GM18519 (cell line): Measurements from ENCODE around the gene CNTFR.
"Not testable (repeated sequence)": the region's sequence is repeated elsewhere in the genome, so short reads cannot be mapped to it uniquely, and the experiment has no call there.

Experiments used
- ATAC-seq: cut with Tn5 transposase; IDR thresholded peaks from one replicate; pipeline ENCODE4 v1.9.1; 2021; ENCODE audit warnings: mild to moderate bottlenecking, moderate library complexity; ENCODE audit not compliant: unreplicated experiment, low FRiP score

Gene CNTFR

DNA sequence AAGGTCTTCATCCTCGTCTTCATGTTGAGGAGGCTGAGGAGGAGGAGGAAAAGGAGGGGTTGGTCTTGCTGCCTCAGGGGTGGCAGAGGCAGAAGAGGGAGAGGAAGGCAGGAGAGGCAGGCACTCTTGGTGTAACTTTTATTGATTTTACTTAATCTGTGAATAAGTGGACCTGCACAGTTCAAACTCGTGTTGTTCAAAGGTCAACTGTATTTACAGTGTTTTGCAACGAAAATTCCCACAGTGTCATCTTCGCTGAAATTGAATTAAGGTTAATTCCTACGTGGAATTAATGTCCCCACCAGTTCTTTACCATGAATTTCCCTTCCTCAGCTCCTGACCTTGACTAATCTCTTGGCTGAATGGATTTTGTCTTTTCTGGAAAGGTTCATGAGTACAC lies 45.5 kb downstream of the CNTFR start:
- no peak for ATAC-seq

DNA sequence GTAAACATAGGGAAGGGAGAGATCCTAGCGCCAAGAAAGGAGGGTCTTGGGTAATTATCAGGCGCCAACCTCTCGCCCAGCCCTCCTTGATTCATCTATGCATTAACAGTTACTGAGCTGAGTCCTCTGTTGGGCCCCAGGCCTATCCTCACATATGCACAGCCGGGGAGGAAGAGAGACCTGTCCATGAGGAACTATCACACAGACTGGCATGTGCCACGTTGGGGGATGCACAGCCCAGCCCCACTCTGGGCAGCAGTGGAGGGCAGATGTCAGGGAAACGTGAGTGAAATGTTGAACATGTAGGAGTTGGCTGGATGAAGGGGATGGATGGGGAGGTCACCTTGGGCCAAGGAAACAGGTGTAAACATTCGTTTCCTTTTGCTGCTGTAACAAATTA lies 48.0 kb downstream of the CNTFR start:
- ATAC-seq, result no peak

DNA sequence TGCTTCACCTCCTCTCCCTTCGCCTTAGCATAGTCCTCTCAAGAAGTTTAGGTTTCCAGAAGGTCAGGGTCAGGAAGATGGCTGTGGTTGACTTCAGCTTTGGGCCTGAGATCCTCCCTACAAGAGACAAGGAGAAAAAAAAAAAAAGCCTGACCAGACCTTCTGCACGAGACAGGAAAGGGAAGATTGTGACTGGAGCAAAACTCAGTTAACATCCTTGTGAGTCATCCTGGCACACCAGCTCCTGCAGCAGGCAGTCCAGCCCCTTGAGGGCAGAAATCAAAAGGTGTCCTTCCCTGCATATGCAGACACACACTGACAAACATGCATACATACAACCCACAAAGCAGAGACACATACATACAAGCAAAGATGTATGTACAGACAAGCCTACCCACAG lies 48.7 kb downstream of the CNTFR start:
- no peak for ATAC-seq

DNA sequence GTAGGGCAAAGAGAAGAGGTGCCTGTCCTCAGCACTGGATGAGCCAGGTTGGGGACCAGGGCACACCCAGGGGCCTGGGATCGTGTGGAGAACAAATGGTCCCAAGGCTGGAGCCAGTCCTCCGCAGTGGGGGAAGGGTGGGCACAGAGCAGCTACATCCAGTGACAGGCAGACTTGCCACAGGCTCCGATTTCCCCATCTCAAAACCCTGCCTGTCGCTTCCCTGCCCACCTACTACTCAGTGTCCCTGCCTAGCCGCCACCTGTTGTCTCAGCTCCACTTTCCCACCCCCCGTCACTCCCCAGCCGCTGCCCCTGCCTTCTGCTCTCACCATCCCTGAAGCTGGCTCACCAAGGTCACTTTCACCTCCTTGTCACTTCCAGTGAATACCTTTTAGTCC lies 52.8 kb downstream of the CNTFR start:
- no peak for ATAC-seq

DNA sequence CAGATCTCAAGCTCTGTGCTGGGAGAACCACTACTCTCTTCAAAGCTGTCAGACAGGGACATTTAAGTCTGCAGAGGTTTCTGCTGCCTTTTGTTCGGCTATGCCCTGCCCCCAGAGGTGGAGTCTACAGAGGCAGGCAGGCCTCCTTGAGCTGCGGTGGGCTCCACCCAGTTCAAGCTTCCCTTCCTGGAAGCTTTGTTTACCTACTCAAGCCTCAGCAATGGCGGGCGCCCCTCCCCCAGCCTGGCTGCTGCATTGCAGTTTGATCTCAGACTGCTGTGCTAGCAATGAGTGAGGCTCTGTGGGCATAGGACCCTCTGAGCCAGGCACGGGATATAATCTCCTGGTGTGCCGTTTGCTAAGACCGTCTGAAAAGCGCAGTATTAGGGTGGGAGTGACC lies 57.5 kb downstream of the CNTFR start:
- not testable (repeated sequence) for ATAC-seq

GRCh38 chr9:34526026-34526425 lies 63.5 kb downstream of the CNTFR start:
- ATAC-seq, result no peak

GRCh38 chr9:34524349-34524748 lies 65.2 kb downstream of the CNTFR start:
- ATAC-seq, result no peak

DNA sequence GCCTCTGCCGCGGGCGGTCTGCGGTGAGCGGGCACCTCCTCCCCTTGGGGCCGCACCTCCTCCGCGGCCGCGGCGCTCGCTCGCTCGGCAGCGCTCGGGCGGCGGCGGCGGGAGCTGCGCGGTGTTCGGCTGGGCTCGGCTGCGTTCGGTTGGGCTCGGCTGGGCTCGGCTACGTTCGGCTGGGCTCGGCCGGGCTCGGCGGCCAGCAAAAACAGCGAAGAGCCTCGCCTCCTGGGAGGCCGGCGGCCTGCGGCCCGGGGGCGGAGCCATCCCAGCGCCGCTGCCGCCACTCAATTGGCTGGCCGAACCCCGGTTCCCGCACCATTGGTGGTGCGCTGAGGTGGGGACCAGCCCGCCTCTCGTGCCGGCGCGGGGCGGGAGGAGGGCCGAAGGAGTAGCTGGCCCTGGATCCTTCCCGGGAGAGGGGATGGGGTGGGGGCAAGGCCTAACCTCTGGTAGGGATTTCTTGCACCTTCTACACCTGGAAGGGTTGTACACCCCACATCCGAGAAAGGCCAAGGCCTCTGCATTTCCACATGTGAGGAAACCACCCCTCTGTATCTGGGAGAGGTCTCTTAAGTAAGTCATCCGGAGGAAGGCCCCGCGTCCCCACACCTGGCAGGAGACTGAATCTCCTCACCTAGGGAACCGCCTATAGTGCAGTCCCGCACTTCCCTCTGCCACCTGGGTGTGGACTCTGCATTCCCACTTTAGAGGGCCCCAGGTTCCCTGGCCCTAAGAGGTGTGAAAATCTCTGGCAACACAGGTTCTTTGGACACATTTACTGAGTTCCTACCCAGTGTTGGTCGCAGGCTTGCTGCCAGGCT lies 66.3 kb downstream of the CNTFR start, which contains the start of gene ENHO:
Gene ENHO, minus strand, starts transcription at position 20 of the 827 bp plus-strand sequence. CDS start 1,295 bp downstream, outside the sequence.
- peak; percentile 73 for ATAC-seq

GRCh38 chr9:34522091-34522887 lies 67.2 kb downstream of the CNTFR start:
- ATAC-seq, result peak; percentile 11

- no peak for ATAC-seq
These were observed 68.0 kb downstream of the CNTFR start for GRCh38 chr9:34521406-34522045.

DNA sequence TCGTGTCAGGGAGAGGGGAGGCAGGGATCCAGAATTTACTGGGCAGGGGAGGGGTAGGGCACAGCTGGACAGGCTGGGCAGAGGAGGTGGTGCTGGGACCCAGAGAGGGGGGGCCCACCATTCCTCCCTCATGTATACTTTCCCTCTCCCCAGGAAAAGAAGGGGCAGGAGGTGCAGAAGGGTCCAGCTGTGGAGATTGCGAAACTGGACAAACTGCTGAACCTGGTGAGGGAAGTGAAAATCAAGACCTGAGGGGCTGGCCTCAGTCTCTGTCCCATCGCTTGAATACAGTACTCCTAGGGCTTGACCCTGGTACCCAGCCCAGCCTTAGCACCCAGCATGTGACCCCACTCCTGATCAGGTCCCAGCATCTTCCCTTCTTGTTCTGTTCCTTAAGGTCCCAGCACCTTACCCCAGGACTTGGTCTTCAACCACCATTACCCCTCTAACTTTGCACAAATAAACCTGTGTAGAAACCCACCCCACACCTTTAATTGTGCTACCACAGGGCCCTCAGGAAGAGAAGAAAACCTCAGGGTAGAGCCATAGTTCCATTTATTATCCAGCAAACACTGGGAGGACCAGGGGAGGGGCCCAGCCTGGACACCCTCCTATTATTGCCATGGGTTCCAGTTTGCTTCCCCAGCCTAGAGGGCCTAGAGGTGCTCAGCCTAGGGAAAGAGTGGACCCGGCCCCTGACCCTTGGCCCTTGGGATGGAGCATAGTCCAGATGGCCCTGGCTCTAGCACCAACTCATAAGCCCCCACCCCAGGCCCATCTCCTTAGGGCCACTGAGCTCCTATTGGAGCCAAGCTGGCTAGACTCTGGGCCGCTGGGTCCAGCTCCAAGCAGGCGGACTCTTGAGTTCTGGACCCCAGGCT lies 68.8 kb downstream of the CNTFR start:
- no peak for ATAC-seq

DNA sequence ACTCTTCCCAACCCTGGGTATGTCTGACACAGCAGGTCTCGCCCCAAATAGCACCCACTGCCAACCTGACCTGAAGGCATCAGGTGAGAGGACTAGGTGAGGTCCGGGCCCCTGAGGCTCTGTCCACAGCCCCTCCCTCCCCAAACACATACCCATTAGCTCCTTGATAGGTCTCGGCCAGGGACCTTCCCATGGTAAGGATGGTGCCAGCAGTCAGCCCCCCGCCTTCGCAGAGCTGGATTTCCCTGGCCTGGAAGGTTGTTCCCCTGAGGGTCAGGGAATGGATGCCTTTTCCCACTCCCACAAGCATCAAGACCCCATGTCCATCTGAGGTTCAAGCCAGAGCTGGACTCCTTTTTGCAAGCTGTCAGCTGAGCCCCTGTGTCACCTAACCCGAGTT lies 69.4 kb downstream of the CNTFR start:
- ATAC-seq, result no peak

DNA sequence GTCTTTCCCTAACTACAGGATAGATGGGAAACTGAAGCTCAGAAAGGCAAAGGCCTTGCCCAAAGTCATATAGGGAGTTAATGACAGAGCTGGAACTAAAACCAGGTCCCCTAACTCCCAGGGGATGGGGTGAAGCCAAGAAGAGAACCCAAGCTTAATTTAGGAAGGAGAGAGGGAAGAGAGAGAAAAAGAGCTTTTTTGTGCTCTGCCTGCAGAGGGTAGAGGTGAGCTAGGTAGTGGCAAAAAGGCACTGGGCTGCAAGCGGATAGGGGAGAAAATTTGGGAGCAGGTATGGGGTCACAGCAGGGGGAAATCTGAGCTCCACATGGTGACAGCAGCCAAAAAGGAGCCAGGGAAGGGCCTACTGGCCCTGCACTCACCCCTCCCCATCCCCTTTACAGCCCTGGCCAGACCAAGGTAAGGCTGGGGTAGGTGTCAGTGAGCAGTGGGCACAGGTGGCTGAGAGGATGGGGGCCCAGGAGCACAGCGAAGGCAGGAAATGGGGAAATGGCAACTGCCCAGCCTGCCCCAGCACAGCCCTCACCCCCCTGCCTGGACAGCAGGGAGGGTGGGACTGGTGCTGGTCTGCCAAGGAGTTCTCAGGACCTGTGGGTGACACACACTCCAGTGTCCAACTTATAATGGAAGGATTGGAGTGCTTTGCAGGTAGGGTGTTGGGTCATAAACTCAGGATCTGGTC lies 70.1 kb downstream of the CNTFR start:
- no peak for ATAC-seq

GRCh38 chr9:34518896-34519295 lies 70.6 kb downstream of the CNTFR start:
- no peak for ATAC-seq

DNA sequence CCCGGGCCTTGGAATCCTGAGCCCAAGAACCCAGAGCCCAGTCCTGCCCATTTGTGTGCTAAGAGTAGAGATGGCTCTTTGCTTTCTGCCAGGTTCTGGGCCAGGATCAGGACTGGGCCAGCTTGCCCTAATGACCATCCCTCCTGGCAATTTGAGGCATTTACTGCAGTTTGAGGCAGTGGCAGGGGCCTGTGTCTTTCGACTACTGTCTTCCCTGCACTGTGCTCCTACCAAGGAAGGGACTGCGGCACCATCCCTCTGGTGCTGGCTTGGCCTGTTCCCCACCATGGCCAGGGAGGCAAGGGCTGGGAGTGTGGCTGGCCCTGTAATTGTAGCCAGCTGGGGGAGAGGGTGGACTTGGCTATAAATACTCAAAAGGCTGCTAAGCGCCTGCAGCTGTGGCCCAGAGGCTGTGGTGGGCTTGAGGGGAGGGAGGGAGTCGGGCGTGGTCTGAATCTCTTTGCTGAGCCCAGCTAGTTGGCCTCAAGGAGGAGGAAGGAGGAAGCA lies 71.4 kb downstream of the CNTFR start:
- ATAC-seq, result no peak

- no peak for ATAC-seq
These were observed 72.3 kb downstream of the CNTFR start for GRCh38 chr9:34517185-34517584.

DNA sequence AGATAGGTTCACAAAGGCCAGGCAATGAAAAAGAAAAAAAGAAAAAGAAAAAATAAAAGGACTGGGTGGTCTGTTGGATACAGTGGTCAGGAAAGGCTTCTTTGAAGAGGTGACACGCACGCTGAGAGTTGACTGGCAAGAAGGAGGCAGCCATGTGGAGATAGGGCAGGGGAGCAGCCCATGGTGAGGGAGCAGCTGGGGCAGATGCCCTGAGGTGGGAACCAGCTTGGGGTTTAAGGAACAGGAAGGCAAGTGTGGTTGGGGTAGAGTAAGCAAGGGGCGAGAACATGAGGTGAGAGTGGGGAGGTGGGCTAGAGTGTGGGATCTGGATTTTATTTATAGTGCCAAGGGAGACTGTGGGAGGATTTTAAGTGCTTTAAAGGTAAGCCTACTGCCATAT lies 73.6 kb downstream of the CNTFR start:
- ATAC-seq, result no peak

GRCh38 chr9:34514816-34515215 lies 74.7 kb downstream of the CNTFR start:
- no peak for ATAC-seq

DNA sequence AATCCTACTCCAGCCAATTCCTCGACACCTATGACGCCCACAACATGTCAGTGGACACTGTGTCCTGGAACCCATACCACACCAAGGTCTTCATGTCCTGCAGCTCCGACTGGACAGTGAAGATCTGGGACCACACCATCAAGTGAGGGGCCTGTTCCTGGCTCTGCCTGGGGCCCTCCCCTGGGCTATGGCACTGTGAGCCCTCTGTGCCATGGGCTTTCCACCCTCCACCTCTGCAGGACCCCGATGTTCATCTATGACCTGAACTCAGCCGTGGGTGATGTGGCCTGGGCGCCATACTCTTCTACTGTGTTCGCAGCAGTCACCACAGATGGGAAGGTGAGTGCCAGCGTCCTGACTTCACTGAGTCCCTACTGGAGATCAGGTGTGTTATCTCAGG lies 75.1 kb downstream of the CNTFR start:
- ATAC-seq, result no peak
